HG03469 (cell line): Measurements from ENCODE around the gene PLSCR5.
A peak's percentile ranks its signal among the peaks of the same experiment; 100 is the strongest.

Experiments used
- ATAC-seq: cut with Tn5 transposase; IDR thresholded peaks from one replicate; pipeline ENCODE4 v1.9.1; 2021; ENCODE audit warnings: mild to moderate bottlenecking, moderate library complexity, moderate number of reproducible peaks; ENCODE audit not compliant: unreplicated experiment

PLSCR5 gene

GRCh38 chr3:146589899-146590508 lies 15.1 kb downstream of the PLSCR5 start:
- ATAC-seq = no peak

- no peak for ATAC-seq
Observed at GRCh38 chr3:146585156-146585555, 20.0 kb downstream of the PLSCR5 start.

- no peak for ATAC-seq
Observed at GRCh38 chr3:146581951-146582467, 23.1 kb downstream of the PLSCR5 start.

- ATAC-seq = no peak
Observed at GRCh38 chr3:146581080-146581601, 24.0 kb downstream of the PLSCR5 start.

- ATAC-seq = peak; percentile 63
Observed at GRCh38 chr3:146577662-146578061, 27.5 kb downstream of the PLSCR5 start.

GRCh38 chr3:146575636-146576035 lies 29.5 kb downstream of the PLSCR5 start:
- no peak for ATAC-seq

- no peak for ATAC-seq
Observed at GRCh38 chr3:146574173-146574572, 31.0 kb downstream of the PLSCR5 start.

- no peak for ATAC-seq
Observed at GRCh38 chr3:146569314-146569713, 35.8 kb downstream of the PLSCR5 start.

- no peak for ATAC-seq
Observed at GRCh38 chr3:146566138-146566537, 39.0 kb downstream of the PLSCR5 start.

- ATAC-seq = no peak
Observed at GRCh38 chr3:146561879-146562278, 43.3 kb downstream of the PLSCR5 start.

GRCh38 chr3:146561463-146561862 lies 43.7 kb downstream of the PLSCR5 start:
- no peak for ATAC-seq

- no peak for ATAC-seq
Observed at GRCh38 chr3:146560678-146561077, 44.5 kb downstream of the PLSCR5 start.

- ATAC-seq = no peak
Observed at GRCh38 chr3:146559388-146559787, 45.8 kb downstream of the PLSCR5 start.

- ATAC-seq = no peak
Observed at GRCh38 chr3:146558781-146559180, 46.4 kb downstream of the PLSCR5 start.

GRCh38 chr3:146557745-146558144 lies 47.4 kb downstream of the PLSCR5 start:
- ATAC-seq = no peak

GRCh38 chr3:146555311-146555710 lies 49.8 kb downstream of the PLSCR5 start:
- no peak for ATAC-seq

GRCh38 chr3:146554151-146554760 lies 50.9 kb downstream of the PLSCR5 start:
- no peak for ATAC-seq

GRCh38 chr3:146550743-146551510 lies 54.2 kb downstream of the PLSCR5 start:
- ATAC-seq = peak; percentile 94

GRCh38 chr3:146550070-146550615 lies 55.0 kb downstream of the PLSCR5 start:
- no peak for ATAC-seq

GRCh38 chr3:146547235-146547835 lies 57.8 kb downstream of the PLSCR5 start:
- ATAC-seq = no peak
